ENCODE measurements around the gene BOD1L1. TPM values are rescaled to one million over a fixed set of nuclear protein-coding genes. Genes with fewer than 3 reads are reported as not detected.

The BOD1L1 gene
- 20.7 and 63.0 TPM in 2 replicates for total RNA-seq

DNA sequence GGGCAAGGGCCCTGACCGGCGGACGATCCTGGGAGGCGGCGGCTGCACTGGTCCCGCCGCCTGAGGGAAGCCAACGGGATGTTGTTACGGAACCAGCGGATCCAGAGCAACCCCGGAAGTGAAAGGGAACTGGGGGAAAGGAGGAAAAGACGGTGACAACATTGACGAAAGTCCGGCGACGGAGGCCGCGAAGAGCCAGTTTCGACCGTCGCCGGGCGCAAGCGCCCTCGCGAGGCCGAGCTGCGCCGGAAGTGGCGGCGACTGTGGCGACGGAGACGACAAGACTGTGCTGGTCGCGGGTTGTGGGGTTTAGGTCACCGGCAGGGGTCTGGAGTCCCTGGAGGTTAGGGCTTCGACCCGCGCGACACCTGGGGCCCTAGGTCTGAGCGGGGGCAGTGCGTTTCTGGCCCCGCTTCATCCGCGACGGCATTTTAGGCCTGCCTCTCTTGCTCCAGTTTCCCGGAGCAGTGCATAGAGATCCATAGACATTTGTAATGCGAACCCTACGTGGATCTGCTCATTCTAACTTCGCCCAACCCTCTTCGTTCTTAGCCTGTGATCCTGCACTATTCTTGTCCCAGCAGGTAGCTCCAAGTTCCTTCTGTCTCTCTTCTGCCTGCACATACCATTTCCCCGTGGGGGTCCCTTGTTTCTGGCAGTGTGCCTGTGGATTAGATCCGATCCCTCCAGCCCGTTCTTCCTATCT, at the start of gene BOD1L1:
Gene BOD1L1, minus strand, starts transcription at position 120 of the 706 bp plus-strand sequence. CDS start 138 bp downstream, outside the sequence.
- DNase-seq (ENCODE audit: low read depth) = peak; percentile 86

DNA sequence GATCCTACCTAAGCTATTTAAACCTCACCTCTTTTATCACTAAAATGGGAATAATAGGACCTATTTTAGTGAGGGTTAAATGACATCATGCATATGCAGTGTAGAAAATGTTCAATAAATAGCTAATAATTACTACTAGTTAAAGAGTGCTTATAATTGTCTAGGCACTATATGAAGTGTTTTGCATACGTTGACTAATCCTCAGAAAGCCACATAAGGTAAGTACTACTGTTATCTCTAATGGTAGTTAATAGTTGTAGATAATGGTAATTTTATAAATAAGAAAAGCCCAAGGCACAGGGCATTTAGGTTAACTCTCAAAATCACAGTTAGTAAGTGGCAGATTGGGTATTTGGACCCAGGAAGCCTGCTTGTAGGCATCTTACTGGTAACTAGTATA, 47.4 kb upstream of the BOD1L1 start:
- DNase-seq (ENCODE audit: low read depth) = no peak

DNA sequence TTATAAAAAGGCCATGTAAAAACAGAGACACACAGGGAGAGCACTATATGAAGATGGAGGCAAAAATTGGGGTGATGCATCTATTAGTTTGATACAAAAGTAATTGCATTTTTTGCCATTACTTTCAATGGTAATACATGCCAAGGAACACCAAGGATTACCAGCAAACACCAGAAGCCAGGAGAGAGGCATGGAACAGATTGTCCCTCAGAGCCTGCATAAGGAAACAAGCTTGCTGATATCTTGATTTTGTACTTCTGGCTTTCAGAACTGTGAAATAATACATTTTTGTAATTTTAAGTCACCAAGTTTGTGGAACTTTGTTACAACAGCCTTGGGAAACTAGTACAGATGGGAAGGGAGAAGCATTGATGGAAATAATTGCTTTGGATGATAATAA, 45.6 kb upstream of the BOD1L1 start:
- no peak for DNase-seq (ENCODE audit: low read depth)

DNA sequence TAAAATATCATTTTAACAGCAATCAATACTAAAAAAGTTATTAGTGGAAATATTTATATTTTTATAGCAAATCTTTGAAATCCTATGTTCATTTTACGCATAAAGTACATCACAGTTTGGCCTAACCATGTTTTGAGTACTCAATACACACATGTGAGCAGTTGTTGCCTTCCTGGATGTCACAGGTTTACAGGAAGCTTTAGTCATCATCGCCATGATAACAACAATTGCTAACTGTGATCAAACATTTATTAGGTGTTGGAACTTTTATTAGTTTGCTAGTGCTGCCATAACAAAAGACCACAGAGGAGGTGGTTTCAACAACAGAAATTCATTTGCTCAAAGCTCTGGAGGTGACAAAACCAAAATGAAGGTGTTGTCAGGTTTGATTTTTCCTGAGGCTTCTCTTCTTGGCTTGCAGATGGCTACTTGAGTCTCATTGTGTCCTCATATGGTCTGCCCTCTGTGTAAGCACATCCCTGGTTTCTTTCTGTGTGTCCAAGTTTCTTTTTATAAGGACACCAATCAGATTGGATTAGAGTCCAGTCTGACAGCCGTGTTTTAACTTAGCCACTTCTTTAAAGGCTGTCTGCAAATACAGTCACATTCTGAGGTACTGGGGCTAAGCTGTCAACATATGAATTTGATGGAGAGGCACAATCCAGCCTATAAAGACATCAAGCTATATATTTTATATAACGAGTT, 43.1 kb upstream of the BOD1L1 start:
- peak; percentile 59 for DNase-seq (ENCODE audit: low read depth)

DNA sequence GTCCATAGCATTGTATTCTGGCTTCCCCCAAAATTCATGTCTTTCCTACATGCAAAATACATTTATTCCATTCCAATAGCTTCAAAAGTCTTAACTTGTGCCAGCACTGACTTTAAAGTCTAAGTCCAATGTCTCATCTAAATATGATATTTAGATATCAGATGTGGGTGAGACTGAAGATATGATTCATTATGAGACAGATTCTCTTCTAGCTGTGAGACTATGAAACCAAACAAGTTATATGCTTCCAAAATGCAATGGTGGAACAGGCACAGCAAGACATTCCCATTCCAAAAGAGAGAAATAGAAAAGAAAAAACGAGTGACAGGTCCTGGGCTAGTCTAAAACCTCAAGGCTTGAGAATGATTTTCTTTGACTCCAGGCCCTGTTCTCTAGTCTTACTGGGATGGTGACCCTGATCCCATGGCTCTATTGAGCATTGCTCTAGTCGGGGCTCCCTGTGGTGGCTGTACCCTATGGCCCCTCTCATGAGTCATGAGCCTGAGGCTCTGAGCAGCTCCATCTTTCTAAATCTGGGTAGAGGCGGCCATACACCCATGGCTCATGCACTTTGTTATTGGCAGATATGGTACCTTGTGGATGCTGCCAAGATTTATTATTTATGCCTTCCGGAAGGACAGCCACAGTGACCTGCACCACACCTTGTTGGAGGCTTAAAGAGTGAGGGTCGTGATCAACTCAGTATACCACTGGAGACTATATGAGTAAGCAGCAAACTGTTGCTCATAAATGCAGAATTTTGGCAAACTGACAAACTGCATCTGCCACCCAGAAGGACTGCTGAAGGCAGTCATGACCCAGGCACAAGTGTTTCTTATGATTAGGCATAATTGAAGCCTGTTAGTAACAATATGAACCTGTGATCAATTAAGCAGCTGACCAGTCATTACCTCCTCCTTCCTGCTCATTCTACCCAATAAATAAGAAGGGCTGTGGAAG, 38.5 kb upstream of the BOD1L1 start:
- DNase-seq (ENCODE audit: low read depth) = no peak

DNA sequence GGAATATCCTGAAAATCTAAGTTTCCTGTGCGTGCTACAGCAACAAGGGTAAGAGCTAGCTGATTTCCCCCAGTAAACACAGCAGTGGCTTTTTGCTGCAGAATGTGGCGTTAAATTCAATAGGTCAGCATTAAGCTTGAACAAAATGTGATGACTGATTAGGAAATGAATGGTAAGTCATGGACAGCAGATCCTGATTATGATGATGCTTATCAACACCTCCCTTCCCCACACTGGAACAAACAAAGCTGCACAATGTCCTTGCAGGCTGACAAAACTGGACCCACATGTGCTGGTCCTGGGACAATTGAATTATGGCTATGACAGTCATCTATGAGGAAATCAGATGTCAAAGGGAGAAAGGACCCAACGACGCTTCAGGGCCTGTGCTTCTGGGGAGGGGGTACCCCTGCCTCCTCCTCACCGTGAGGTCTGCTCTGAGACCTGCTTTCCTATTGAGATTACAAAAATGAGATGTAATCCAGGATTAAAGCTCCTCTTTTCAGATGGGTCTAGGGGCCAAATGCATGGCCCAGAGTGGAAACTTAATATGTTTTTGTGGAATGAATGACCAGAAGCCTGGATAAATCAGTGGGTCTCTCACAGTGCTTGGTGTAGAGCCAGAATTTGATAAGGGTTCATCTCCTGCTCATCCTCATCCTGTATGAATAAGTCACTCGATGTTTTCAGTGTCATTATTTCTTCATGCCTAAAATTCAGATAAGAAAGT, 32.0 kb upstream of the BOD1L1 start:
- DNase-seq (ENCODE audit: low read depth) = no peak

DNA sequence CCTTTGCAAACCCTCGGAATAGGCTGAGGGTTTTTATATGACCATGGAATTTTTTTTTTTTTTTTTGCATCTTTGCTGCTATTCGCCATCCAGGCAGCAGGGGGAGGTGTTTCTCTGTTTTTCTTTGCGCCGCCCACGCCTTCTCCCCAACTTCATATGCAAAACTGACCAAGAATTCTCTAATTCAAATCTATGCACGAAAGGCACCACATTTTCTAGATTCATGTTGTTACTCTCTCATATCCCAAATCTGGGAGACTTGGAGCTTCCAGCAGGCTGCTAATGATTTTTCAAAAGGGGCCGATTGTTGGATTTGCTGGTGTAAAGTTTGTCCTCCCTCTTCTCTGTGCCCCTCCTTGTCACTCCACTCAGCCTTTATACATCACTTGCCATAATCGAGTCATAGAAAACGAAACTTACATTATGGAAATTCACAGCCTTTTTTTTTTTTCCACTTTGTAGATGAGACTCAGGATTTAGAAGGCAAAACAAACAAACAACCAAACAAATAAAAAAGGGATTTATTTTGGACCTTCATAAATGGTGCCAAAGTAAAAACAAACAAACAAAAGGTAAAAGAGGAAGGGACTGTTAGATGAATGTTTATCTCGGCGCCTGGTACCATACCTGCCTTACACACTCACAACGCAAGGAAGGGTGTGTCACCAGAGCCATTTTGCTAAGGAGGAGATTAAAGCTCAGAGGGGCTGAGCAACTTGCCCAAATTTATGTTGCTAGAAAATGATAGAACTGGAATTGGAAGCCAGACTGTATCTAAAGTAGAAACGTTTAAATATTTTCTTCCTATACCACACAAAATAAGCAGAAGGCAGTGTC, 29.3 kb upstream of the BOD1L1 start:
- DNase-seq (ENCODE audit: low read depth) = peak; percentile 74

DNA sequence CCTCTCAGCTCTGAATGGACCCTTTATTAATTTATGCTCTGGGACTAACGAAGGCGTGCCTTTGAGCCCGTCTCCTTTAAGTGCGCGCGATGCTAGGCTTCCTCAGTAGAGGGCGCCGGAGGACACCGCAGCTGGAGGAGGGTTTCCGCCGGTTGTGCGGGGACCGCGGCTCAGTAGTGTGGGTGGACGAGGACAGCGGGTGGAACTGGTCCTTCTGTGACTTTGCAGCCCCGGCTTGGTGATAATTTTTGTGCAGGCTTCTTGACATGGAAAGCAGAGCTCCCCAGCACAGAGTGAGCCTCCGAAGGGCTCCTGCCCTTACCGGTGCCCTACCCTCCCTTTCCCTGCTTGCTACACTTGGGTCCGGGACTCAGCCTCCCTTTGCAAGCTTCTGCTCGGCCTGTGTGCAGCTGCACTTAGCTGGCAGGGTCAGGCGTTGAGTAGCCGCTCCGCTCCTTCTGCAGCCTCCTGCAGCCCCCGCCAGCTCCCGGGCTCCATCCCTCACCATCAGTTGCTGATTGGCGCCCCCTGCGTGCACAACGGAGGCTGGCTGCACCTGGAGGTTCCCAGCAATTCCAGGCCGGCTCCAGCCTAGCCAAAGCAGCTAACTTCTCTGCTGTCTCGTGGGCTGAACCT, 26.8 kb upstream of the BOD1L1 start:
- DNase-seq (ENCODE audit: low read depth) = peak; percentile 46

DNA sequence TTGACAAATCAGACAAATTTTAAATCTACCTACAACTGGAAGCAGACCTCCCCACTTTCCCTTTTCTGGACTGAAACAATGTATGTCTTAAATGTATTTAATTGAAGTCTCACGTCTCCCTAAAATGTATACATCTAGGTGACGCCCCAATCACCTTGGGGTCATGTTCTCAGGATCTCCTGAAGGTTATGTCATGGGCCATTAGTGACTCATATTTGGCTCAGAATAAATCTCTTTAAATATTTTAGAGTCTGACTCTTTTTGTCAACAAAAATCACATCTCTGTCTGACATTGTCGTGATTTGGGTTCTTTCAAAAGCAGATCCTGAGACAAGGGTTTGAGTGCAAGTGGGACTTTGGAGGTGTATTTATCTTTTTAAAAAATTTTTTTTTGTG, 26.2 kb upstream of the BOD1L1 start:
- DNase-seq (ENCODE audit: low read depth) = no peak

DNA sequence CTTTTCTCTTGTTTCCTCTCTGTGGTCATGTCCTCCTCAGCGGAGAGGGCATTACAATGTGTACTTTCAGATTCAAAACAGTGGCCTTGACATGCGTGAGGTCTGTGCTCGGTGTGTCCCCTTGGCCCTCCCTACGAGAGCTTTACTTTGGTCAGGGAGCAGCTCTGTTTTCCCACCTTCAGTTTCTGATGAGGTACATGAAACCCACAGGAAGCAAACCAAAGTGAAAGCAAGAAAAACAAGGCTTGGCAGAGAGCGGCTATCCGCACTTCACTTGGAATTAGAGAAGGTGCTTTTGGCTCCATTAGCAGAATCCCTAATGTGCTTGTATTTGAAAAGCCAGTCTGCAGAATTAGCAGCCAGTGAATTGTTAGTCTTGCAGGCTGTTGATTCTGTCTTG, 19.5 kb upstream of the BOD1L1 start:
- no peak for DNase-seq (ENCODE audit: low read depth)

DNA sequence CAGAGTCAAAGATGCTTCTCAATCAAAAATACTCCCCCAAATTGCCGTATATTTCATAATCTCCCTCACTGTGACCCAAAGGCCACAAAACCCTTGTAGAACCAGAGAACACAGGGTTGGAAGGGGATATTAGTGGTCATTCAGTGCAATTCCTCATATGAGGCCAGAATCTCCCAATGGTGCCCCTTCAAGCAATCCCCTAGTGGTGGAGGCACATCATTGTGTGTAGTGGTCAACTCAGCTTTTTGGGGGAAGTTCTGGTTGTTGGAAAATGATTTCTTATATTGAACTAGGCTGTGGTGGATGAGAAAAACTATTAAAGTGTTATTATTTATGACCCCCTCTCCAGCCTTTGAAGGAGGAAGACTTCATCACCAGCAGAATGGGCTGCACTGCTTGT, 17.6 kb upstream of the BOD1L1 start:
- DNase-seq (ENCODE audit: low read depth) = no peak

DNA sequence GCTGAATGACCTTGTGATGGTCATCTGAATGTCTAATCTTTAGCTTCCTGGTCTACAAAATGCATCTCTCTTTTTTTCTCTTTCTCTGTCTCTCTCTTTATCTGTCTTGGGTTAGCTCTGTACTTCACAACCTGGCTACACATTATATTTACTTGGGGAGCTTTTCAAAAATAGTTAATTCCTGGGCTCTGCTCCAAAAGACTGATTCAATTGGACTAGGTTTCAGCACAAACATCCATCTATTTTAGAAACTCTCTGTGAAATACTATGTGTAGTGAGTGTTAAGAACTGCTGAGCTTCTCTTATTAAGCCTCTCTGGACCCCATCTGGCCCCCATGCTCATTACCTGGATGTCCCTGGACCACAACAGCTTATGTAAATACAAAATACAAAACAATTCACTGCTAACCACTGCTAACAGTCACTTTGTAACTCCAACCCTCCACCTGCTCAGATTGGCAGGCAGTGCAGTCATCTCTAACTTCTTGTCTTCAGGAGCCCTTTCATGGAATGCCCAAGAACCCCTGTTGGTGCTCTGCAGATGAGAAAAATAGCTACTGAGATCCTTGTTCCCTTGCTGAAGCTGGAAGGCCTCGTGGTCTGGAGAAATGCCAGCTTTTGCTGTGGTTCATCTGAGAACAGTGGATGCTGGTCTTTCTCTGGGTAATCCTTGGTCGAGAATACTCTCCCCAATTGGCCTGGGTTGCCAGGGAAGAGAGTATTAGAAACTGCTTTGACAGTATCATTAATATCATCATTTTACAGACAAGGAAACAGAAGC, 14.8 kb upstream of the BOD1L1 start:
- DNase-seq (ENCODE audit: low read depth) = peak; percentile 59

DNA sequence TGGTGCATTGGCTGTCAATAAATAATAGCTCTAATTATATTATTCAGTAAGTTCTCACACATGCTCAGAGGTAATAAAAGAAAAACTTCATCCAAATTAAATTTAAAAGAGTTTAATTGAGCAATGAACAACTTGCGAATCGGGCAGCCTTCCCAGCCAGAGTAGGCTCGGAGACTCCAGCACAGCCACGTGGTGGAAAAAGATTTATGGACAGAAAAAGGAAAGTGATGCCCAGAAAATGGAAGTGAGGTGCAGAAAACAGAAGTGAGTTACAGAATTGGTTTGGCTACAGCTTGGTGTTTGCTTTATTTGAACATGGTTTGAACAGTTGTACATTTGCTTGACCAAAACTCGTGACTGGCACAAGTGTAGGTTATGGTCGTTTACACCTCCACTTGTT, 13.6 kb upstream of the BOD1L1 start:
- DNase-seq (ENCODE audit: low read depth) = no peak

DNA sequence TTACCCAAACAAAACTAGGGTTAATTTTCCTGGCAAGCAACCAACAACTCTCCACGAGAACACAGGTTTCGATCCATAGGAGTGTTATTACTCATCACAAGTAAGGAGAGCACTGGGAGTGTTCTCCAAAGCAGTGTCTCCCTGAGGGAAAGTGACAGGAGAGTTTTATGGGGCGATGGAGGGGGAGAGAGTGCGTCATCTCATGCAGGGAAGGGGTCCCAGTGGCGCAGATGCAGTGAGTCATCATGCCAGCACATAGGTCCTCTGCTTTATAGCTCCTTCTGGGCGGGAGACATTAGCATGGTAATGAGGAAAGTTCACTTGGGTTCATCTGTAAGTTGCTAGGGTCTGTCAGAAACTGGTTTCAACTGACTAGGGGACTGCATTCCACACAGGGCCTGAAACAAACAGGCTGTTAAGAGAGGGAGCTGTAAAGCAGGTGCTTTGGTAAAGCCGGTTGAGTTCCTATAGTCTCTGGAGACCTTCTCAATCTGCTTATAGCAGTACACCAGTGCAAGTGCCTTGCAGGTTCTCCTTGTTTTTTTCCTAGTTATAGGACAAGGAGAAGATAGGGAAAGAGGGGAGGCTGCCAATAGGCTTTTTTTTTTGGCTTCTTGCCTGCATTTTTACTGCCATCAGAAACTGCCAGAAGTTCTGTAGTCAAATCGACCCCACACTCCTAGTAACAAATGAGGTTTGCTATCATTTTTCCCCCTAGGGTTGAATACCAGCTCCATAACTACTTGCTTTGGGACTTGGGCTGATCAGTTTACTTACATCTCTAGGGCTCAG, 12.8 kb upstream of the BOD1L1 start:
- DNase-seq (ENCODE audit: low read depth) = peak; percentile 95

DNA sequence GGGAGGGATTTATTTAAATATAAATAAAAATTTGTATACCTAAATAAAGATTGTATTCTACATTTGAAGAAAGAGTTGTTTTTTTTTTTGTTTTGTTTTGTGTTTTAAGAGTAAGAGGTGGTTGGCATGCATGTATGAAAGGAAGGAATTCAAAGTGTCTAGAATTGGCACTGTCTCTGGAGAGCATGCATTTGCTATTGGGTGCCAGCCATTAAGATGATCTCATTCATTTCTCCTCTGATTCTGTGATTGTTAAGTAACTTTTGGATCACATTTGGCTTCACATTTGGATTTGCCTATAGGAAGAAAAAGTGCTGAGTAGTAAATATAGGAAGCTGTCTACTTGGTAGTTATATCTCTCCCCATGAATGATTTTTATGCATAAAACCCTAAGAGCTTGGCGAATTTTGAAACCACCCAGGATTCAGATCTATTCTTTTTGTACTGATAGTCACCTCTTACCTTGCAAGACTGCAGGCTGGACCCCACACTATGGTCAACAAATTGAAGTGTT, 7.8 kb upstream of the BOD1L1 start:
- no peak for DNase-seq (ENCODE audit: low read depth)

DNA sequence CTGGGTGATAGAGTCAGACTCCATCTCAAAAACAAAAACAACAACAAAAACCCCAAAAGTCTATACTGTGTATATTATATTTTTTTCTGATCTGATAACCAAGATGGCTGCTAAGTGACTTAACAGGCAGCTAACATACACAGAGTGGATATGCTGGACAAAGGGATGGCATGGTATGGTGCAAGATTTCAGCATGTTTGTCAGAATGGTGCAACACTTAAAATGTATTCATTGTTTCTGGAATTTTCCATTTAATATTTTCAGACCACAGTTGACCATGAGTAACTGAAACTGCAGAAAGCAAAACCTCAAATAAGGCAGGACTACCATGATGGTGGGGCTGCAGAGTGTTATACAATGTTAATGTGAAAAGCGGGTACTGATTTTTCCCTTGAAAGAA, 6.1 kb upstream of the BOD1L1 start:
- DNase-seq (ENCODE audit: low read depth) = no peak

DNA sequence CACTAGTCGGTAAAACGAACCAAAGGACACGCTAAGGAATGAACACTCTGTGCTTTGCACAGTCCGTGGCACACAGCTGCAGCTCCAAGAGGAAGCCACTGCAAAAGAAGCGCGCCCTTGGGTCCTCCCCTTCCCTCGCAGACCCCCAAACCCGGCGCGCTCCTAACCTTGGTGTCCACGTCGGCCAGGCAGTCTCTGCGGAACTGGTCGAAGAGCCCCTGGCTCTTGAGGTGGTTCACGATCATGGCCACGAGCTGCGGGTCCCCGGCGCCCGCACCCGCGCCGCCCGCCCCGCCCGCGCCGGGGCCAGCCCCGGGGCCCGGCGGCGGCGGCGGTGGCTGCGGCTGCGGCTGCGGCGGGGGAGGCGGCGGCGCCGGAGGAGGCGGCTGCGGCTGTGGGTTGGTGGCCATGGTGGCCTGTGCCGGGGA, 333 bp downstream of the BOD1L1 start:
- no peak for DNase-seq (ENCODE audit: low read depth)

DNA sequence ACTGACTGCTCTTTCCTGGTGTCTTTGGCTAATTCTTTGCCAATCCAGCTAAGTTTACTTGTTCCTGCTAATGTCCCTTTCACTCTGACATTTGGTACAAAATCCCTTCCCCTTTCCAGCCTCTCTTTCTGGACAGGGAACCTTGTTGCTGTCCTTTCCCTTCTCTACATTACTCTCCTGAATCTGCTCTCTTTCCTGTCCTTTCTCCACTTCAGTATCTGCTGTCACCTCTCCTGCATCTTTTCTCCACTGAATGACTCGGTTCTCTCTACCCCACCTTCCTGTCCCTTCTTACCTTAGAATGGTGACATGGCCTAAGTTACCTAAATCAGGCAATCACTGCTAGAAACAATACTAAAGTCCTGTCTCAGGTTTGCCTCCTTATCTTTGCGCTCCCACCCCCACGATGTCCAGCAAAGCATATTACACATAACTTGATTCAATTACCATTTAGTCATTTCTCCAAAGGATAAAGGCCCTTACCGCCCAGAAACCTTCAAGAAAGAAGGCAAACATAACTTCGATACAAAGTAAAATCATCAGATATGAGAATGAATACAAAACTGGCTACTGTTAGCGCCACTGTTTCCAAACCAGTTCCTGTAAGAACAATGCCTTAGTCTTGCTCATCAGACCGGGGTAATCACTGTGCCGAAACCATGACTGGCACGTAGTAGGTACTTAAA, 890 bp downstream of the BOD1L1 start:
- DNase-seq (ENCODE audit: low read depth) = no peak

All from renal cortical epithelial cell (primary cell).